NCI-H1105 treated with DMSO at 0.1 percent for 48 hours (cell line): ENCODE data around the gene CTNNA1.
"Not testable (repeated sequence)": the region's sequence is repeated elsewhere in the genome, so short reads cannot be mapped to it uniquely, and the experiment has no call there.

Experiments
- DNase-seq: peaks from one replicate; lab custom pipeline; 2025; lab: John Stamatoyannopoulos, UW

Gene CTNNA1

DNA sequence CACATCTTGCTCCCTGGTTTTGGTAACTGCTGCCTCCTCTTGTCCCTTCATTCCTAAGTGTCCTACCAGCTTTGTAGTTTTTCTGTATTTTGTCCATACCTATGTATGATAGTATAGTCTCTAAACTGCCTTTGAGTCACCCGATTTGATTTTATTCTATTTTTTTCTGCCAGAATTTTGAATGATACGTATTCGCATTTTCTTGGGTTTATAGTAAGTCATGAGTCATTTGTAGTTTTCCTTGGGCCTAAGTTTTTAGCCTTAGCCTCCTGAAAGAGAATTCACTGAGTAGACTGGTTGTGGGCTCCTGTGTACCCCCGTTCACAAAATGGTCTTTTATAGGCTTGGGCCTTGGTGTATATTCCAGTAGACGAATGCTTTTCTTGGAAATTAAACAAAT lies 62.3 kb downstream of the CTNNA1 start:
- no peak for DNase-seq

DNA sequence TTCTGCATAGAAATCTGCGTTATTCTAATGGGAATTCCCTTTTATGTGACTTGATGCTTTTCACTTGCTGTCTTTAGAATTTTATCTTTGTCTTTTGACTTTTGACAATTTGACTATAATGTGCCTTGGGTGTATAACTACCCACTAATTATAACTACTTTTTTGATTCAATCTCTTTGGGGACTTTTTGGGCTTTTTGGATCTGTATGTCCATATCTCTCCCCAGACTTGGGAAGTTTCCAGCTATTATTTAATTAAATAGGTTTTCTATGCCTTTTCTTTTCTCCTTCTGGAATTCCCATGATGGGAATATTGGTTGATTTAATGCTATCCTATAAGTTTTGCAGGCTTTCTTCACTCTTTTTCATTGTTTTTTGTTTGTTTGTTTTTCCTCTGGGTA lies 64.0 kb downstream of the CTNNA1 start:
- no peak for DNase-seq

GRCh38 chr5:138819081-138819480 lies 65.9 kb downstream of the CTNNA1 start:
- no peak for DNase-seq

- DNase-seq, result no peak
Measured at GRCh38 chr5:138820695-138821094, 67.5 kb downstream of the CTNNA1 start.

DNA sequence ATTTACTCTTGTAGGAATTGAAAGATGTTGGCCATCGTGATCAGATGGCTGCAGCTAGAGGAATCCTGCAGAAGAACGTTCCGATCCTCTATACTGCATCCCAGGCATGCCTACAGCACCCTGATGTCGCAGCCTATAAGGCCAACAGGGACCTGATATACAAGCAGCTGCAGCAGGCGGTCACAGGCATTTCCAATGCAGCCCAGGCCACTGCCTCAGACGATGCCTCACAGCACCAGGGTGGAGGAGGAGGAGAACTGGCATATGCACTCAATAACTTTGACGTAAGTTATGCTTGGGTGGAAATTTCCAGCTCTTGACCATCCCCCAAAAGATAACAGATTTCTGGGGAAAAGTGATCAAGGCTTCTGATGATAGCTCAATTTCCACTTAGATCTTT lies 71.3 kb downstream of the CTNNA1 start:
- no peak for DNase-seq

DNA sequence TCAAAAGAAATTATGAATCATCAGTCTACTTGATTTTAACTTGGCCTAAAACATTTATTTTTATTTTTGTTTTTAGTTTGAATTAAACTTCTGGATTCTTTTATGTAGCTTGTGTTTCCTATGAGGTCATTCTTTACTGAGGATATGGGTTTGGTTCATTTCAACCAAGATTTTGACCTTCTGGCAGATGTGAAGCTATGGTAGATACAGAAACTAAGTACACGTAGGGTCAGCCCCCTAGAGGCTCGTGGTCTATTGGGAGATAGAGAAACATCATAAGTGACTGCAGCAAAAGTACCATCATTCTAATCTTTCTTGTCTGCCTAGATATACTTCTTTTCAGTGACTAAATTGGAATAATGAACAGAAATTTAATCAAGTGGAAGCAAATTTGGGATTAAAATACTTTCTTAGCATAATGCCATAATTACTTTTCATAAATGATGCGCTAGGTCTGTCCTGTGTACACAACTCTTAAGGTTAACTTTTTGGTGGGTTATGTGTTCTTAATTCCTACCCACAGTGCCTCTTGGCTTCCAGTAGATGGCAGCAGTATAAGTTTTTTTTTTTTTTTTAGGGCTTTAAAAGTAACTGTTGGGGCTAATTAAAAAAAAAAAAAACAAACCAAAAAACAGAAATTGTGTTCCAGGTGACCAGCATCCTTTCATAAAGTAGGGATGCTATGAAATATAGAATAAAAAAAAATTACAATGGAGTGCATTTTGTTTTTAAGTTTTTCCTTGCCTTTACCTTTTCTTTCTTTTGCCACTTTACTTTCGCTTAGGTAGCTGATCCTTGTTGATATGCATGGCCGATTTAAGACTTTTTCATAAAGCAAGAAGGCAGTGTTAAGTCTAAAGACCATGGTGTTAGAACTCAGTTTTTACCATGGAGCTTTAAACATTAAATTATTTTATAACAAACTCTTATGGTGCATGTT lies 72.0 kb downstream of the CTNNA1 start:
- DNase-seq, result no peak

- no peak for DNase-seq
Measured at GRCh38 chr5:138828556-138828955, 75.3 kb downstream of the CTNNA1 start.

DNA sequence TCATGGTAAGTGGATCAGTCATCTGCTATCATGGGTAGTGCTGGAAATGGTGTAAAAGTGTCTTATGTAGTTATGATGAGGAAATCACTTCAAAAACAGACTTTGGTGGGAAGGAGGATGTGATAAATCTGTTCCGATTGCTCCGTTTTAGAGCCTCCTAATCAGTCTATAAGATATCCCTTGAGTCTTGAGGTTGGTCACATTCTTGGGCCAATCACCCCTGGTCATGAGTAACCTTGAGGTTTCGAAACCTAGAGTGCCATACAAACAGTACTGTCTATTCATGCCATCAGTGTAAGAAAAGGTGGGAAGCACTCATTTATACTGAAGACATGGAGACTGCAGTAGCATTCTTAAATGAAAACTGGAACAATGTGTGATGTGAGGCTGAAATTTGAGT lies 76.1 kb downstream of the CTNNA1 start:
- no peak for DNase-seq

GRCh38 chr5:138831703-138832102 lies 78.5 kb downstream of the CTNNA1 start:
- DNase-seq, result no peak

DNA sequence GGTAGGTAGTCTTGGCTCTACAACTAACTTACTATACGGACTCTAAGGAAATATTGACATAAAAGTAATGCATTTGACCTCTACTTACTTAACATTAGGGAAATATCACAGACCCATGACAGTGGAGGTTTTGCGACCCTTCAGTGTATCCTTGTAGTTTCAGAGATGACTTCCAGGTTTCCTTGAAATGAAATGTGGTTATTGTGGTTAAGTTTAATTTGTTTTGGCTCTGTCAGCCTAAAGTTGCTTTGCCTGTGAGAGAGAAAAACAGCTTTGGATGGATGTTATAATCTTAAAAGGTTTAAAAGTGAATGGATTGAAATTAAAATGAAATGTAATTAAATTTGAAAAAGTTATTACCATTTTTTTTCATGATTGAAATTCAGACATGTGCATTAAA lies 79.0 kb downstream of the CTNNA1 start:
- no peak for DNase-seq

GRCh38 chr5:138833080-138833479 lies 79.9 kb downstream of the CTNNA1 start:
- no peak for DNase-seq

GRCh38 chr5:138833726-138834480 lies 80.7 kb downstream of the CTNNA1 start:
- DNase-seq, result no peak

- DNase-seq, result not testable (repeated sequence)
Measured at GRCh38 chr5:138834853-138835252, 81.6 kb downstream of the CTNNA1 start.

GRCh38 chr5:138837160-138837559 lies 83.9 kb downstream of the CTNNA1 start:
- DNase-seq, result no peak

GRCh38 chr5:138840103-138840502 lies 86.9 kb downstream of the CTNNA1 start:
- DNase-seq, result no peak

GRCh38 chr5:138841531-138841930 lies 88.3 kb downstream of the CTNNA1 start:
- DNase-seq, result no peak

GRCh38 chr5:138843316-138844124 lies 90.3 kb downstream of the CTNNA1 start:
- DNase-seq, result no peak

GRCh38 chr5:138844125-138844461 lies 90.9 kb downstream of the CTNNA1 start:
- DNase-seq, result no peak

GRCh38 chr5:138844812-138845513 lies 91.7 kb downstream of the CTNNA1 start:
- DNase-seq, result no peak

DNA sequence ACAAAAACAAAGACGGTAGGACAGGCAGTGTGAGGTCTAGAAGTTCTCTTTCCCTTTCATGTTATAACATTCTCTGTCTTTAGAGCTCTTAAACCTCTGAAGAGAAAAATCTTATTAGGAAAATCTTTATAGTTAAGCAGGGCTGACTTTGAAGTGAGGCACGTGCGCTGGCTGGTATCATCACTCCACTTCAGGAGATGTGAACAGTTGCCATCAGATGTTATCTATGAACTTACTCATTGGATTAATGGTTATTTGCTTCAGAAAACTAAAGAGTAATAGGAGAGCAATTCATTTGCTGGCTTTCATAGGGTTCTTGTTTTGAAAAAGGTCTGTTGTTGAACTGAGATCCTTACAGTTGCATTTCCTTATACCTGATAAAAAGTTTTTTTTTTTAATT lies 96.2 kb downstream of the CTNNA1 start:
- no peak for DNase-seq

DNA sequence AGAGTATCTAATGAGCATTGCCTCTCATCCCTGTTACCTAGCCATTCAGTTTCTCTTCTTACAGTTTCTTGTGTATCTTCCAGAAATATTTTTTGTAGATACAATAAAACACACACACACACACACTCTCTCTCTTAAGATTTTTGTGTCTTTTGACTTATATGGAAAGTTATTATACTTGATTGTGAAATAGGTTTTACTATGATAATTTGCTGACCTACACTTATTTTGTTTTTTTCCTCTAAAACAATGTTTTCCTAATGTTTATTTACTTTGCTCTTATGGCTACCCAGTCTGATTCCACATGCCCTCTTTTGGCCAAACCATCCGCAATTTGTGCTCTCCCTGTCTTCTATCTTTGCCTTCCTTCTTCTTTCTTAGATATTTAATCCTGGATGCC lies 96.7 kb downstream of the CTNNA1 start:
- no peak for DNase-seq
